Activated B cell treated with CpG ODN at 0.5 μM for 24 hours (primary cell): ENCODE results near the gene RANBP9. TPM values are rescaled to one million over a fixed set of nuclear protein-coding genes. Genes with fewer than 3 reads are reported as not detected.

Source experiments
- ATAC-seq: fragments of 200-7000 bp; cut with Tn5 transposase; one replicate; pipeline ENCODE4 v1.10.0; 2021; ENCODE audit warnings: low read depth, mild to moderate bottlenecking, moderate library complexity
- CTCF ChIA-PET: fragments of 350-600 bp; sonication (Branson Sonifier 250); formaldehyde crosslinking; loops from one replicate; lab custom pipeline; 2021; ENCODE audit warnings: antibody characterized with exemption; lab: Charles Lee
- POLR2A ChIA-PET: fragments of 350-600 bp; sonication (Branson Sonifier 250); formaldehyde crosslinking; loops from one replicate; lab custom pipeline; 2021; ENCODE audit warnings: antibody characterized with exemption; lab: Charles Lee
- DNase-seq: peaks from one replicate; pipeline ENCODE4 v3.0.0; 2022
- H3K27ac Mint-ChIP-seq: one replicate; pipeline ENCODE4 v1.8.0; 2020; ENCODE audit warnings: mixed read lengths
- H3K27me3 Mint-ChIP-seq: one replicate; pipeline ENCODE4 v1.8.0; 2021; ENCODE audit warnings: mixed read lengths
- H3K36me3 Mint-ChIP-seq: one replicate; pipeline ENCODE4 v1.8.0; 2021; ENCODE audit warnings: low read depth, mixed read lengths
- H3K4me1 Mint-ChIP-seq: one replicate; pipeline ENCODE4 v1.8.0; 2021; ENCODE audit warnings: mixed read lengths
- H3K4me3 Mint-ChIP-seq: one replicate; pipeline ENCODE4 v1.8.0; 2020; ENCODE audit warnings: mild to moderate bottlenecking, mixed read lengths
- H3K9me3 Mint-ChIP-seq: one replicate; pipeline ENCODE4 v1.8.0; 2020; ENCODE audit warnings: mixed read lengths
- CTCF ChIP-seq: fragments of 200-600 bp; IDR thresholded peaks from one replicate; pipeline ENCODE4 v1.8.0; 2022; ENCODE audit warnings: antibody characterized with exemption, mild to moderate bottlenecking
- intact Hi-C: fragments of 100-400 bp; cut with micrococcal nuclease; formaldehyde crosslinking; loops from one replicate; pipeline ENCODE4 v1.15.1; 2024
- total RNA-seq: library from RNA; stranded (reverse); gene quantifications from 2 replicates; pipeline ENCODE4 v1.2.3, GENCODE V29; 2022

RANBP9 gene
- total RNA-seq, 1 donor from 2014 or later: 34.7 TPM

- H3K27me3 Mint-ChIP-seq: no peaks in the 10 kb centered on the region
- intact Hi-C loops: no loop called here
- no peak for ATAC-seq
- H3K36me3 Mint-ChIP-seq: peaks cover 24% of the 10 kb centered on the region
- DNase-seq: no peak
- H3K27ac Mint-ChIP-seq: no peak overlapping the region
- peaks cover 15% of the 10 kb centered on the region for H3K9me3 Mint-ChIP-seq
- no peak for TF ChIP-seq CTCF
- peaks cover 47% of the 10 kb centered on the region for H3K4me1 Mint-ChIP-seq
- CTCF ChIA-PET: no interaction called here
- POLR2A ChIA-PET: no interaction called here
- no peak overlapping the region for H3K4me3 Mint-ChIP-seq
Measured at GRCh38 chr6:13672904-13673303, 38.7 kb downstream of the RANBP9 start.

GRCh38 chr6:13671548-13672127, 40.0 kb downstream of the RANBP9 start:
- POLR2A ChIA-PET: no interaction called here
- CTCF ChIA-PET: interaction anchor here (1.4 kb wide), 1 partner anchor 36 kb away, joined by 3 read pairs; no protein-coding TSS in a partner anchor
- H3K9me3 Mint-ChIP-seq: peaks cover 11% of the 10 kb centered on the region
- DNase-seq: no peak
- no peak for TF ChIP-seq CTCF
- peaks cover 20% of the 10 kb centered on the region for H3K36me3 Mint-ChIP-seq
- H3K4me3 Mint-ChIP-seq: no peak overlapping the region
- no peak overlapping the region for H3K27ac Mint-ChIP-seq
- H3K27me3 Mint-ChIP-seq: no peaks in the 10 kb centered on the region
- ATAC-seq: no peak
- peaks cover 52% of the 10 kb centered on the region for H3K4me1 Mint-ChIP-seq
- intact Hi-C loops: no loop called here

- CTCF ChIA-PET: no interaction called here
- no peak overlapping the region for H3K4me3 Mint-ChIP-seq
- peaks cover 5% of the 10 kb centered on the region for H3K9me3 Mint-ChIP-seq
- ATAC-seq (no peak), DNase-seq (no peak)
- TF ChIP-seq CTCF: no peak
- no peaks in the 10 kb centered on the region for H3K27me3 Mint-ChIP-seq
- peaks cover 65% of the 10 kb centered on the region for H3K4me1 Mint-ChIP-seq
- intact Hi-C loops: loop anchor here (5.0 kb wide), 1 partner anchor 33 kb away; no protein-coding TSS in a partner anchor
- POLR2A ChIA-PET: no interaction called here
- peaks cover 13% of the 10 kb centered on the region for H3K36me3 Mint-ChIP-seq
- no peak overlapping the region for H3K27ac Mint-ChIP-seq
Measured at GRCh38 chr6:13669476-13669875, 42.2 kb downstream of the RANBP9 start.

GRCh38 chr6:13668291-13668928, 43.2 kb downstream of the RANBP9 start:
- Mint-ChIP-seq H3K4me1 (peaks cover 74% of the 10 kb centered on the region), H3K9me3 (peaks cover 2% of the 10 kb centered on the region), H3K27ac (no peak overlapping the region), H3K36me3 (peaks cover 13% of the 10 kb centered on the region), H3K27me3 (no peaks in the 10 kb centered on the region), H3K4me3 (no peak overlapping the region)
- ATAC-seq: no peak
- POLR2A ChIA-PET: interaction anchor here (0.6 to 1.4 kb wide), 2 partner anchors 53 to 128 kb away, joined by 4 to 6 read pairs; partner anchors contain the start of gene NOL7
- DNase-seq: no peak
- CTCF ChIA-PET: no interaction called here
- TF ChIP-seq CTCF: no peak
- intact Hi-C loops: loop anchor here (5.0 kb wide), 1 partner anchor 34 kb away; no protein-coding TSS in a partner anchor

GRCh38 chr6:13667655-13668054, 44.0 kb downstream of the RANBP9 start:
- Mint-ChIP-seq H3K27ac (no peak overlapping the region), H3K4me3 (no peak overlapping the region), H3K27me3 (no peaks in the 10 kb centered on the region), H3K9me3 (peaks cover 2% of the 10 kb centered on the region), H3K4me1 (peaks cover 73% of the 10 kb centered on the region), H3K36me3 (peaks cover 10% of the 10 kb centered on the region)
- no peak for ATAC-seq
- DNase-seq: no peak
- intact Hi-C loops: loop anchor here (5.0 kb wide), 1 partner anchor 35 kb away; no protein-coding TSS in a partner anchor
- ChIA-PET POLR2A (interaction anchor here (1.4 kb wide), 1 partner anchor 52 kb away, joined by 4 read pairs; the partner anchor contains the start of gene NOL7), CTCF (no interaction called here)
- TF ChIP-seq CTCF: no peak
